Measurements from ENCODE around the gene ULK2.
"Not testable (repeated sequence)": the region's sequence is repeated elsewhere in the genome, so short reads cannot be mapped to it uniquely, and the experiment has no call there.

Gene ULK2

GRCh38 chr17:19766421-19767270 lies 101.1 kb downstream of the ULK2 start:
- no peak for DNase-seq (ENCODE audit: low read depth)

- no peak for DNase-seq (ENCODE audit: low read depth)
These were observed 101.7 kb downstream of the ULK2 start for GRCh38 chr17:19766016-19766415.

- DNase-seq (ENCODE audit: low read depth), result not testable (repeated sequence)
These were observed 103.7 kb downstream of the ULK2 start for GRCh38 chr17:19763991-19764390.

- no peak for DNase-seq (ENCODE audit: low read depth)
These were observed 104.3 kb downstream of the ULK2 start for GRCh38 chr17:19763416-19763815.

GRCh38 chr17:19762515-19762961 lies 105.2 kb downstream of the ULK2 start:
- no peak for DNase-seq (ENCODE audit: low read depth)

- no peak for DNase-seq (ENCODE audit: low read depth)
These were observed 107.0 kb downstream of the ULK2 start for GRCh38 chr17:19760746-19761145.

- DNase-seq (ENCODE audit: low read depth), result no peak
These were observed 107.9 kb downstream of the ULK2 start for GRCh38 chr17:19759568-19760549.

- no peak for DNase-seq (ENCODE audit: low read depth)
These were observed 110.1 kb downstream of the ULK2 start for GRCh38 chr17:19757536-19758180.

GRCh38 chr17:19756546-19756945 lies 111.2 kb downstream of the ULK2 start:
- DNase-seq (ENCODE audit: low read depth), result no peak

GRCh38 chr17:19755821-19756510 lies 111.8 kb downstream of the ULK2 start:
- DNase-seq (ENCODE audit: low read depth), result no peak

GRCh38 chr17:19755392-19755791 lies 112.3 kb downstream of the ULK2 start:
- DNase-seq (ENCODE audit: low read depth), result no peak

GRCh38 chr17:19753661-19754463 lies 113.9 kb downstream of the ULK2 start:
- no peak for DNase-seq (ENCODE audit: low read depth)

- DNase-seq (ENCODE audit: low read depth), result peak; percentile 28
These were observed 114.7 kb downstream of the ULK2 start for GRCh38 chr17:19753051-19753509.

GRCh38 chr17:19752216-19753050 lies 115.3 kb downstream of the ULK2 start:
- no peak for DNase-seq (ENCODE audit: low read depth)

- DNase-seq (ENCODE audit: low read depth), result no peak
These were observed 116.9 kb downstream of the ULK2 start for GRCh38 chr17:19750835-19751234.

GRCh38 chr17:19750020-19750572 lies 117.6 kb downstream of the ULK2 start:
- no peak for DNase-seq (ENCODE audit: low read depth)

GRCh38 chr17:19748807-19749193 lies 118.9 kb downstream of the ULK2 start:
- no peak for DNase-seq (ENCODE audit: low read depth)

GRCh38 chr17:19747829-19748806 lies 119.6 kb downstream of the ULK2 start, which contains the start of gene ALDH3A1:
ALDH3A1 (minus strand) TSS chr17:19748298; CDS start chr17:19745129, 3,169 bp downstream.
- no peak for DNase-seq (ENCODE audit: low read depth)

All from HS-5 (cell line).